GM18951 (cell line): ENCODE results near the gene CD86.
"Not testable (repeated sequence)": the region's sequence is repeated elsewhere in the genome, so short reads cannot be mapped to it uniquely, and the experiment has no call there.

Experiments used
- POLR2A ChIP-seq: IDR thresholded peaks from 4 replicates; pipeline ENCODE4 v1.6.1; 2011; ENCODE audit warnings: mild to moderate bottlenecking; ENCODE audit not compliant: insufficient read length, insufficient read depth; ENCODE audit errors: extremely low read depth
- in situ Hi-C: fragments of 300-500 bp; cut with MboI; formaldehyde crosslinking; loops from one replicate; pipeline ENCODE4 v1.12.0; 2022; ENCODE audit warnings: low sequenced_read_pairs, mixed read lengths, inconsistent platforms; ENCODE audit not compliant: unreplicated experiment

CD86 gene

DNA sequence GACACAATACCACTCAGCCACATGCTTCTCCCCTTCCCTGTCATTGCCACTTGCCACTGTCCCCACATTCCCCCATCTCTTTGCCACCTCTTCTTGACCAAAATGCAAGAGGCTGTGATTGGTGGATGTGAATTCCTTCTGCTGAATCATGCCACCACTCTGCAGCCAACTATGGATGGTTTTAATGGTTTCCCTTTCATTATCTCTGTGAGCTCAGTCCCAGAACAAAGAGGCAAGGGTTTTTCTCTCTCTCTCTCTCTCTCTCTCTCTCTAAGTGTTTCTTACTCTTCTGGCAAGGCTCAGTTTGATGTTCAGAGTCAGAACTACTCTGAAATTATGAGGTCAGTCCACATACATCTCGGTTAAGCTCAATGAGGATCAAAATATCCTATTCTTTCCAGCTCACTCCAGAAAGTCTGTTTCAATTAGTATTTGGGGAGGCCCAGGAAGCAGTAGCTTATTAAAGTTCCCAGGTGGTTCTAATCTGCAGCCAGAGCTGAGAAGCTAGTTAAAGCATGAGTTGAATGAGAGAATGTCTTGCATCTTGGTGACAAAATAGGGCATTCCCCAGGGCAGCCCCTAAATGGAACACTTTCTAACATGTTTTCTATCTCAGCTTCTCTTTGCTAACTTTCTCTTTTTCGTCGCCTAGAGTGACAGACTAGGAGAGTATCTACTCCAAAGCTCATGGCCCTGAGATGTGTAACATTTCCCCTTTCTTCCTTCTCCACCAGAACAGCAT is 24.6 kb upstream of the CD86 start:
- in situ Hi-C loops: no loop called here
- peak; percentile 32 for TF ChIP-seq POLR2A

DNA sequence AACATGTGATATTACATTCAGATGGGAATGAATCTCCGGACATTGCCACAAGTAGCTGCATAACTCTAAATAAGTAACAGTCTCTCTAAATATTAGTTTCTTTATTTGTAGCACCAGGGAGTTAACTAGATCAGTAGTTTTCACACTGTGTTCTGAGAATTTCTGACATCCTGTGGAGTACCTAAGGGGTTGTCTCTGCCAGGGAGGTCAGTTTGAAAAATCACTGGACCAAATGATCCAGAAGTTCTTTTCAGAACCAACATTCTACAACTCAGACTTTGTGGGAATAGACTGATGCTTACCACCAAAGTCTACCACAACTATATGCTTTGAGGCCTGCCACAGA is 24.1 kb upstream of the CD86 start:
- in situ Hi-C loops: no loop called here
- no peak for TF ChIP-seq POLR2A

DNA sequence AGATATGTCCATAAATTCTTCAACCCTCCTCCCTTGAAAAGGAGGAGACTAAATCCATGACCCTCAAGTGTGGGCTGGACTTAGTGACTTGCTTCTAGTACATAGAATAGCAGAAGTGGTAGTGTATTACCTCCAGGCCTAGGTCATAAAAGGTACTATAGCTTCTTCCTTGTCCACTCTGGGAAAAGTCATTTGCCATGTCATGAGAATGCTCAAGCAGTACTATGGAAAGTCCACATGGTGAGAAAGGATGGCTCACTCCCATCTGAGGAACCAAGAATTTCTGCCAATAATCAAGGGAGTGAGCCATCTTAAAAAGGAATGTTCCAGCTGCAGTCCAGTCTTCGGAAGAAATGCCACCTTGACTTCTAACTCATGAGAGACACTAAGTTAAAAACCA is 22.6 kb upstream of the CD86 start:
- no peak for TF ChIP-seq POLR2A
- in situ Hi-C loops: no loop called here

DNA sequence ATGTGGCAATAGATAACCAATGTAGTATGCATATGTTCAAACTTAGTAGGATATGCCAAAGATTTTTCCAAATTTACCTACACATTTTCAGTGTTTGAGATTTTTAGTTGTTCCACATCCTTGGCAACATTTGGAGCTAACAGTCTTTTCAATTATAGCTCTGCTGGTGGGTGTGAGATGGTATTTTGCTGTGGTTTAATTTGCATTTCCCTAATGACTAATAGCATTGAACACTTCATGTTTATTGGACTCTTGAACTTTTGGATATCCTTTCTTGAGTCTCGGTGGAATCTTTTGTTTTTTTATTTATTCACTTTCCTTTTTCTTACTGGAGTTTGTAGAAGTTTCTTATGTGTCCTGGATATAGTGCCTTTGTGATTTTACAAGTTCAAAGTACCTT is 22.1 kb upstream of the CD86 start:
- no peak for TF ChIP-seq POLR2A
- in situ Hi-C loops: no loop called here

DNA sequence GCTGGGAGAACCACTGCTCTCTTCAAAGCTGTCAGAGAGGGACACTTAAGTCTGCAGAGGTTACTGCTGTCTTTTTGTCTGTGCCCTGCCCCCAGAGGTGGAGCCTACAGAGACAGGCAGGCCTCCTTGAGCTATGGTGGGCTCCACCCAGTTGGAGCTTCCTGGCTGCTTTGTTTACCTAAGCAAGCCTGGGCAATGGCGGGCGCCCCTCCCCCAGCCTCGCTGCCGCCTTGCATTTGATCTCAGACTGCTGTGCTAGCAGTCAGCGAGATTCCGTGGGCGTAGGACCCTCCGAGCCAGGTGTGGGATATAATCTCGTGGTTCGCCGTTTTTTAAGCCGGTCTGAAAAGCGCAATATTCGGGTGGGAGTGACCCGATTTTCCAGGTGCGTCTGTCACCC is 7.9 kb upstream of the CD86 start:
- in situ Hi-C loops: not testable (repeated sequence)

DNA sequence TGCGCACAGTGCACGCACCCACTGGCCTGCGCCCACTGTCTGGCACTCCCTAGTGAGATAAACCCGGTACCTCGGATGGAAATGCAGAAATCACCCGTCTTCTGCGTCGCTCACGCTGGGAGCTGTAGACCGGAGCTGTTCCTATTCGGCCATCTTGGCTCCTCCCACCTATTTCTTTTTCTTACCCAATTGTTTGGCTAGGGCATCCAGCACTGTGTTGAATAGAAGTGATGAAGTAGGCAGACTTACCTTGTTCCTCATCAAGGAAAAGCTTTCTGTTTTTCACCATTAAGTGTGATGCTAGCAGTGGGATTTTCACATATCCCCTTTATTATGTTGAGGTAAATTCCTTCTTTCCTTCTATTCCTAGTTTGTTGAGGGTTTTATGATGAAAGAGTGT is 7.4 kb upstream of the CD86 start:
- in situ Hi-C loops: not testable (repeated sequence)

DNA sequence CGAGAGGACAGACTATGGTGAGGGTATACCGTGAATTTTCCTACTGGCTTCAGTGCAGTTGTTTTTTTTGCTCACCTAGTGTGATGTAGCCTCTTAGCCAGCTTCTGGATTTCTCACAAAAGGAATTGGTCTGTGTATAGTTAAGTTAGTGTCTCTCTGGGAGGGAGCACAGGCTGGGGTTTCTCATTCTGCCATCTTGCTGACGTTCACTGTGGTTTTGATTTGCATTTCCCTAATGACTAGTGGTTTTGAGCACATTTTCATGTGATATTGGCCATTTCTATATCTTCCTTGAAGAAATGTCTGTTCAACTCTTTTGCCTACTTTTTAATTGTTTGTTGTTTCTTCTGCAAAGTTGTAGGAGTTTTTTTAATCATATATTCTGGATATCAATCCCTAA is 2.2 kb upstream of the CD86 start:
- TF ChIP-seq POLR2A: no peak
- in situ Hi-C loops: no loop called here

DNA sequence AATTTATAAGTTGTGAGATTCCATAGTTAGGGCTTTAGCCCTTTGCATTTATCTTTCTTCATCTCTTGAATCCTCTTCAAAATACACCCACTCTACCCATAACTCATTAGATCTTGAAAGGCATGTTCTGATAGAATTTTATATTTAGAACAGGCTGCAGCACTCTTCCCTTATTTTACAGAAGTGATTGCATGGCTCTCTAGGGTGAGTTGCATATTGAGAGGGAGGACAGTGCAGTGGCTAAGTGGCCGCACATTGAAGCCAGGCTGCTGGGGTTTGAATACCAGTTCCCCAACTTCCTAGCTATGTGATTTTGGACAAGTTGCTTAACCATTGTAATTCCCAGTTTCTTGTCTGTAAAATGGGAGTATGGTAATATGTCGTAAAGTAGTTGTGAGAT is 2.5 kb downstream of the CD86 start:
- TF ChIP-seq POLR2A: no peak
- in situ Hi-C loops: no loop called here

DNA sequence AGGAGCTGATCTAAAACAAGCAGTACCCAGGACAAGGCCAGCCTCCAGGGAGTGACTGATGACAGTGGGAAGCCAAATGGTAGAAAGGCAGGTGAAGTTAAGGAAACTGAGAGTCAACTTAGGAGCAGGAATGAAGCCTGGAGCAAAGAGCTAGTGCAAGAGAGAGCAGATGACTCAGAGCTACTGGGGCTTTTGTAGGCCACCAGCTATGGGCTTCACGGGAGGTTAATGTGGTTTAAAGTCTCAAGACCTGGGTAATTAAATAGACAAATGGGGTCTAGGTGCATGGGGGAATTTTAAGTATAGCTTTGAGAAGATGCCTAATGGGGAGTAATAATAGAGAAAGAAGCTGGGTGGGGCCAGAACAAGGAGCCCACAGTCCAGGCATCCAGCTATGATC is 3.1 kb downstream of the CD86 start:
- in situ Hi-C loops: no loop called here

DNA sequence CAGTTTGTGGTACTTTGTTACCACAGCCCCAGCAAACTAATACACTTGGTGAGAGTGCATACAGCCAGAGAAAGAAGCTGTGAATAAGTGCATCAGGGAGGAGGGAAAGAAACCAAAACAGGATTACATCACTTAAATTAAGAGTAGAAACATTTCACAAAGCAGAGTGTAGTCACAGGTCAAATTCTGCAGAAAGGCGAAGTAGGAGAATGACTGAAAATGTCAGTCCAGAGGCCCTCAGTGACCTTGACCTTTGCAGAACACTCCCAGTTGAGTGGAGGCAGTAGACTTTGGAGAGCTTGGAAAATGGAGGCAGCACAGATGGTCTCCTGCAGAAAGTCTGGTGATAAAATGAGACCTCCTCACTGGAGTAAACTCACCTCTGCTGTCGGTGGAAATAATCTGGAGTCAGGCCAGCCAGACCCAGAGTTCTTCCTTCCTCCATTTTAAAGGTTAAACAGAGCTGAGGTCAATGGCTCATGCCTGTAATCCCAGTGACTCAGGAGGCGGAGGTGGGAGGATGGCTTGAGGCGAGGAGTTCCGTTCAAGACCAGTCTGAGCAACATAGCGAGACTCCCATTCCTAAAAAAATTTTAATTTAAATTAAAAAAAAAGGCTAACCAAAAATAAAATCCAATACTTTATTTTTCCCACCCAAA is 5.0 kb downstream of the CD86 start:
- no peak for TF ChIP-seq POLR2A
- in situ Hi-C loops: no loop called here

More for the DNA sequence above, 3.1 kb downstream of the CD86 start:
- no peak for TF ChIP-seq POLR2A

DNA sequence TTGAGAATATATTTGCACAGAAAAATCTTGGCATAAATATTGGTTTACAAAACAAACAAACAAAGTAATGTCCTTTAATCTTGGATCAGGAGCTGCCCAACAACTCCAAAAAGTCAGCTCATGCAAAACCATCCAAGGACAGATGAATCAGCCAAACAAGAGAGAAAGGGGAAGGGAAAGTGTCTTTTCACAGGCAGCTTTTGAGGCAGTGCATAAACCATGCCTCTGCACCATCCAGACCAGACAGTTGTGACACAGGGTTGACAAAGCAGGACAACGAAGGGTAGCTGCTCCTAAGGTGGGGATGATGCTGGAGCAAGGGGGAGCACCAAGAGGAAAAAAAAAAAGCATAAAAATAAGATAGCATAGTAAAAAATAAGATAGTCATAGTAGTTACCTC is 8.7 kb downstream of the CD86 start:
- in situ Hi-C loops: no loop called here
- no peak for TF ChIP-seq POLR2A

DNA sequence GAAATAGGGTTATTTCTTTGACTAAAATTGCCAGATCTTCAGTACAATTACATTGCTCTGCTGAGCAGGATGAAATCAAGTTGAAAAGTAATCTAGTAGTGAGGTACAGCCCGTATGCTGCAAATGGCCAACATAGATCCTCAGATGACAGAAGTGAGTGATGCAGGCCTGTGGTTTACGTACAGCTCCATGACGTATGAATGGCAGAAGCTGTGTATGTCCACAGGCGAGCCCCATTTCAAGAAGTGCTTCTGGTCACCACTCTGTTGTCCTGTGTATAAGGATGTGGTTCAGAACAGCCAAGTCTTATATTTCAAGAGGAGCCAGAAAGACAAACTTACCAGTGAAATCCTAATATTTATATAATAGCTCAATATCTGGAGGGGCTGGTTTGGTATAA is 9.2 kb downstream of the CD86 start:
- TF ChIP-seq POLR2A: no peak
- in situ Hi-C loops: no loop called here

DNA sequence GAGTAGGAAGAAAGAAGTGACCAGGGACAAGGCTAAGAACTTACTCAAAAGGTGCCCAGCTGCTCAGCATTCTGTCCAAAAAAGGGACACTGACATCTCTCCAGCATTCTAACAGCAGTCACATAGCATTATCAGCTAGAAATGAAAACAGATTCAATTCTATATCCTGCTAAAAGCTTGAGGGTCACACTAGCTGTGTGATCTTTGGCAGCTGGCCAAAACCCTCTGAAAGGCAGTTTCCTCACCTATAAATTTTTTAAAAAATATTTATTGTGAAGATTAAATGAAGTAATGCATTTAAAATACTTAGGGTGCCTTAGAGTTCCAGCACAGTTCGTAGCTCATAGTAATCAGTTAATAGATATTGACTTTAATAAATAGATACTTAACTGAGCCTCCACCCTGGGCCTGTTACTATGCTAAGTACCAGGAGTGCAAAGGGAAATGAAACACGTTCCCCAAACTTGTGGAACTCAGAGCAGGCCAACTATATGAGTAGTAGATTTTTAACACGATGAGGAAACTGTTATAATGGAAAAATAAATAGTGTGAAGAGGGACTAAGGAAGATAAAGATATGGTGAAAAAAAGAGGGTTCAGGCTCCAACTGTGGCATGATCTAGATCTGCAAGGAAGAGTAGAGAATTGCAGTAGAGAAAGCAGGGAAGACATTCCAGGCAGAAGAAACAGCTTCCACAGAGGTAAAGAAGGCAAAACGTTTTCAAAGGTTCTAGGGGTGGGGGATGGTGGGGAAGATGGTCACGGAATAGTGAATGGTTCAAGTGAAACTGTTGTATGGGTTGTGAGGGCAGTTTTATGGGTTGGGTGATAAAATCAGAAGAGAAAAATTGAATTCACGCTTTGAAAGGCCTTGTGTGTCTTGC is 11.4 kb downstream of the CD86 start:
- in situ Hi-C loops: no loop called here
- TF ChIP-seq POLR2A: no peak

DNA sequence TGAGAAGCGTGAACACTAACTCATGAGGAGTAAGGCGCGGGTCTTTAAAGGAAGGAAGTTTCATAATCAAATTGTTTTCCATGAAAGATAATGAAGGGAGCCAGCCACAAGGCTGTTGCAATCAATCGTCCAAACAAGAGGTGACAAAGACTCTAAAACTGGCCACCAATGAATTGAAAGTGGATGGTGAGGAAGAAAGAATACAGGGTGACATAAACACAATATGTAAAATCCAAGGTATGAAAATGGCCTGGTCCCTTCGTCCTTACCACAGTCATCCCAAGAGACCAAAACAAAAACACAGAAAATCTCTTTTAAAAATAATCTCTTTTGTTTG is 12.0 kb downstream of the CD86 start:
- no peak for TF ChIP-seq POLR2A
- in situ Hi-C loops: no loop called here
